NCI-H2171 treated with DMSO at 0.1 percent for 48 hours (cell line): ENCODE results near the gene HYOU1.
A peak's percentile ranks its signal among the peaks of the same experiment; 100 is the strongest.
"Not testable (repeated sequence)": the region's sequence is repeated elsewhere in the genome, so short reads cannot be mapped to it uniquely, and the experiment has no call there.

Experiments
- DNase-seq: peaks from one replicate; lab custom pipeline; 2025; lab: John Stamatoyannopoulos, UW

The HYOU1 gene

GRCh38 chr11:119084663-119085436 lies 27.8 kb upstream of the HYOU1 start, which contains the start of gene HMBS:
TSS of gene HMBS (plus strand) at chr11:119084881. CDS start at chr11:119085034, 153 bp downstream.
- DNase-seq, result peak; percentile 87

- DNase-seq, result no peak
Observed at GRCh38 chr11:119081682-119082260, 24.8 kb upstream of the HYOU1 start.

- DNase-seq, result no peak
Observed at GRCh38 chr11:119078675-119079420, 21.8 kb upstream of the HYOU1 start.

GRCh38 chr11:119077839-119078238 lies 20.8 kb upstream of the HYOU1 start:
- DNase-seq, result no peak

GRCh38 chr11:119067371-119068222 lies 10.6 kb upstream of the HYOU1 start, which contains the start of gene VPS11:
TSS of gene VPS11 (plus strand) at chr11:119067818. CDS start at chr11:119067824, 6 bp downstream.
- peak; percentile 89 for DNase-seq

DNA sequence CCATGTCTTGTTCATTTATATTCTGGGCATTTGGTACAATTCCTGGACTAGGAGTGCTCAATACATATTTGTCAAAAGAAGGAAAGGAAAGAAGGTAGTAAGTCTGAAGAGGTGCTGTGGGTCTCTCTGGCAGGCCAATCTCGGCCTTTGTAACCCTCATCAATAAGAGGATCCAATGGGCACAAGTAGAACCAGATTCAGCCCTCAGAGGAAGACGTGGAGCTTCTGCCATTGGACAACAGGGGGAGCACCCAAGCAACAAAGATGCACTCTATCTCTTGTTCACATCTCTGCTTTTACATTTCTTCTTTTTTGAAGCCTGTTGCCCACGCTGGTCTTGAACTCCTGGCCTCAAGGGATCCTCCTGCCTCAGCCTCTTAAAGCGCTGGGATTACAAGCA lies 8.4 kb upstream of the HYOU1 start:
- no peak for DNase-seq

- DNase-seq, result no peak
Observed at GRCh38 chr11:119062779-119063178, 5.8 kb upstream of the HYOU1 start.

DNA sequence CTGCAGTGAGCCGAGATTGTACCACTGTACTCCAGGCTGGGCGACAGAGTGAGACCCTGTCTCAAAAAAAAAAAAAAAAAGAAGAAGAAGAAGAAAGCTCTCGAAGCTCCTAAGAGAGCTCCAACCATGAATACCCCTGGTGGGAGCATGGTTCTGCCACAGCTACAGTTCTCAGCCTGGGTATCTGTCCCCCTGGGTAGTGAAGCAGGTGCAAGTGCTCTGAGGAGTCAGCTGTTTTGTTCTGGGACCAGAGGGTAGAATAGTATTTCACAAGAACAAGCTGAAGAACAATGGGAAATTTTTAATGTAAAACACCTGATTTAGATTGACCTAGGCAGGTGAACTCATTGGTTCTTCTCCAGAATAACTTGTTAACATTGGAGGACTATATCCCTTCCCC lies 4.3 kb upstream of the HYOU1 start:
- no peak for DNase-seq

- not testable (repeated sequence) for DNase-seq
Observed at GRCh38 chr11:119059128-119059527, 2.1 kb upstream of the HYOU1 start.

DNA sequence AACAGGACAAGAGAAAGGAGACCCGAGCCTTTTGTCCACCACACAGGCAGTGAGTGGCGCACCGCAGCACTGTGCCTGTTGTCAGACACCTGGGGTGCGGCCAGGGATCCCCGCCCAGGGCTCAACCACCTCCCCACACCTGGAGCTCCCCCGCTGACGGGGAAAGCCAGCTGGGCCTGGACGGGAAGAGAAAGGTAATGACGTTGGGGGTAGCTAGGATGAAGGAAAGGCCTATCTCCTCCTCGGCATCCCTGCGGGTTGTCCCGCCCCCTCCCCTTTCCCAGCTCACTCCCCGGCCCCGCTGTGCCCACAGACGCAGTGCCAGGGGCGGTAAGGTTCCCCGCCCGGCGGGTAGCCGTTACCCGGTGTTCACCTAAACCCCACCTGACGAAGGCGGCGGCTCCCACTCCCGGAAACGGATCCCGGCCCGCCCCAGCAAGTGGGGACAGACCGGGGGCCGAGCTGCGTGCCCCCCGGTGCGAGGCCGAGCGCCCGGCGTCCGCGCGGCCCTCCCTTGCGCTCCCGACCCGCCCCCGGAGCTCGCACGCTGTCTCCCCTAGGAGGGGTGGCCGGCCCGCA lies 495 bp downstream of the HYOU1 start:
- DNase-seq, result no peak

DNA sequence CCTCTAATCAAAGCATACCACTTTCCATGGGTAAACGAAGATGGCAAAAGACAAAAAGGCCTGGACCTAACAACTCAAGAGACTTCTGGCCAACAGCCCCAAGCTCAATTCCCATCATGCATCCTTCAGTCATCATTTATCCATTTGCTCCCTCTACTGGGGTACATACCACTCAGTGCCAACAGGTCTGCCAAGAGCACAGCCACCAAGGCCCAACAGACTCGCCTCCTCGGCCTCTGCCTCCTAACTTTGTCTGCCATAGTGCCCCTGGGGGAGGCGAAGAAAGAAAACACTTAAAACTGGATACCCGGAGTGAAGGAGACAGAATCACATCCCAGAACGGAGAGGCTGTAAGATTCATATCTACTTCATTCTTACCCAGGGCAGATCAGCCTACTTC lies 1.1 kb downstream of the HYOU1 start:
- no peak for DNase-seq

DNA sequence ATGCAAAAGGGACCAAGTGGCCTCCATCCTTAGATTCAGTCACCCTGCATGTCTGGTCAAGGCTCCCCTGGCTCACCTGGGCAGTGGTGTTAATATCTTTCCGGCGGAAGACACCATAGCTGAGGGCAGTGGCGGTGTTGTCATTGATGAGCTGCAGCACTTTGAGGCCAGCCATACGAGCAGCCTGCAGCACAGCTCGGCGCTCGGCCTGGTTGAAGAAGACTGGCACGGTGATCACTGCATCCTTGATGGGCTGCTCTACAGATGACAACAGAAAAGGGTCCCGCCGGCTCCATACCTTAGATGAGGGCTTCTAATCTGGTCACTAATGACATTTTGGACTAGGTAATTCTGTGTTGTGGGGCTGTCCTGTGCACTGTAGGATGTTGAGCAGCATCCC lies 2.6 kb downstream of the HYOU1 start:
- DNase-seq, result no peak

- no peak for DNase-seq
Observed at GRCh38 chr11:119052163-119052814, 4.7 kb downstream of the HYOU1 start.

GRCh38 chr11:119051440-119052162 lies 5.4 kb downstream of the HYOU1 start:
- no peak for DNase-seq

GRCh38 chr11:119049081-119049480 lies 7.9 kb downstream of the HYOU1 start:
- no peak for DNase-seq

DNA sequence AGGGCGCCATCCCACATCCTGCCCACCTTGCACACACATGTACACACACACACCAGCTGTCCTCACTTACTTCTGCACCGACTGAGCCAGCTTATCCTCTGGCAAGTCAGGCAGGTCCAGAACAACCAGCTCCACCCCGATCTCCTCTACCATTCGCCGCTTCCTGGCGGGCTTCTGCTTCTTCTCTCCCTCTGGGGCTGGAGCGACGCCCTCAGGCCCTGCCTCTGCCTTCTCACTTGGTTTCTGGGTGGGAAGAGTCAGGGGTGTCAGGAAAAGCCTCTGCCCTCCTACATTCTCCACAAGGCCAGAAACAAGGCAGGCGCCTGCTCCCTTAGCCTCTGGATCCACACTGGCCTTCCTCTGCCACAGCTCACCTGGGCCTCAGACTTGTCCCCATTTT lies 8.4 kb downstream of the HYOU1 start:
- no peak for DNase-seq

DNA sequence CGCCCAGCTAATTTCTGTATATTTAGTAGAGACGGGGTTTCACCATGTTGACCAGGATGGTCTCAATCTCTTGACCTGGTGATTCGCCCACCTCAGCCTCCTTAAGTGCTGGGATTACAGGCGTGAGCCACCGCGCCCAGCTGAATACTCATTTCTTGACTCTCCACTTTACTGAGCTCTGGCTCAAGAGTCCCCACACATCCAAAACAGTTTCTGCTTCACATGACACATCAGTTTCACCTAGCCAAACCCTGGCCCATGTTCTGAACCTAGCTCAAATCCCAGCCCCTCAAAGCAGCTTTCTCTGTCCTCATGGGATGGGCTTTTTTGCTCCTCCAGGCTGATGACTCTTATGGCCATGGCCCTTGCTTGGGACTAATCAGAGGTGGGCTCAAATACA lies 9.8 kb downstream of the HYOU1 start:
- no peak for DNase-seq

DNA sequence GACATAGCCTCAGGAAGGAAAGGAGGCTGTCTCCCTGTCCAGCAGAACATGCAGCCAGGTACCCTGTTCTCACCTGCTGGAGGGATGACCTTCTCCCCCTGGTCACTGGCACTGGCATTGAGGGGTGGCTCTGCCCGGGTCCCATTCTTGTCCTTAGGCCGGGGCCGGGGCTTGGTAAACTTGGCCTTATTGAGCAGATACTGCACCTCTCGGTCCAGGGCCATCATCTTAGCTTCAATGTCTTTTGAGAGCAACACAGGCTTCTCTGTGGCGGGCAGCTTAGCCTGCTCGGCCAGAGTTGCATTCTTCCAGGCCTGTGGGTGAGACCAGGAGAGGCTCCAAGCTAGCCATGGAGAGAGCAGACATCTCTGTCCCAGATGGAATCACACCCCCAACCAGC lies 10.5 kb downstream of the HYOU1 start:
- no peak for DNase-seq

GRCh38 chr11:119044708-119045107 lies 12.3 kb downstream of the HYOU1 start:
- DNase-seq, result no peak

DNA sequence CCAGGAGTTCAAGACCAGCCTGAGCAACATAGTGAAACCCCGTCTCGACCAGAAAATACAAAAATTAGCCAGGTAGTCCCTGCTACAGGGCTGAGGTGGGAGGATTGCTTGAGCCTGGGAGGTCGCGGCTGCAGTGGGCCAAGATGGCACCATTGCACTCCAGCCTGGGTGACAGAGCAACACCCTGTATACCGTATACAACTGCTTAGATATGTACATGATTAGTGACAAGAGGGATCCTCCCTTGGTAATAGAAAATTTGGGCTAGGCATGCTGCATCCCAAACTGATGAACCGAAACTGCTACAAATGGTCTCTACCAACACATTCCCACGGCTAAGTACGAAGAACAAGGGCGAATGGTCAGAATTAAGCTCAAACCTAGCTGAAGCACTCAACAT lies 14.1 kb downstream of the HYOU1 start:
- DNase-seq, result no peak
